GM19238 (cell line): Measurements from ENCODE around the gene ULK1.

Experiments used
- DNase-seq: peaks from one replicate; pipeline ENCODE4 v3.0.0; 2011; ENCODE audit warnings: low spot score; ENCODE audit not compliant: insufficient read length

Gene ULK1

GRCh38 chr12:131962069-131962468 is 67.6 kb downstream of the ULK1 start:
- DNase-seq = no peak

- DNase-seq = no peak
Observed at GRCh38 chr12:131963381-131963780, 69.0 kb downstream of the ULK1 start.

GRCh38 chr12:131965073-131965472 is 70.7 kb downstream of the ULK1 start:
- DNase-seq = no peak

GRCh38 chr12:131971226-131971625 is 76.8 kb downstream of the ULK1 start:
- DNase-seq = no peak
